Fibroblast of skin of scalp (primary cell): ENCODE results near the gene TEKT5.
"Not testable (repeated sequence)": the region's sequence is repeated elsewhere in the genome, so short reads cannot be mapped to it uniquely, and the experiment has no call there.

Experiments
- DNase-seq: peaks from one replicate; pipeline ENCODE4 v3.0.0-alpha.2; 2013

The TEKT5 gene

GRCh38 chr16:10657925-10658324 lies 36.8 kb downstream of the TEKT5 start:
- no peak for DNase-seq

DNA sequence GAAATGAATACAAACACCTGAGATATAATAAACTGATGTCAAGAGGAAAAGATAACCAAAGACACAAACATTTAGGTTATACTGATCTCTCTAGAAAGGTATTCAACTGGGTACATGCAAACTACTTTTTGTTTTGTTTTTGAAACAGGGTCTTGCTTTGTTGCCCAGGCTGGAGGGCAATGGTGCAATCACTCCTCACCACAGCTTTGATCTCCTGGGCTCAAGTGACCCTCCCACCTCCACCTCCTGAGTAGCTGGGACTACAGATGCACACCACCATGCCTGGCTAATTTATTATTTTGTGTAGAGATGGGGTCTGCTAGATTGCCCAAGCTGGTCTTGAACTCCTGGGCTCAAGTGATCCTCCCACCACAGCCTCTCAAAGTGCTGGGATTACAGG lies 38.1 kb downstream of the TEKT5 start:
- DNase-seq, result no peak

DNA sequence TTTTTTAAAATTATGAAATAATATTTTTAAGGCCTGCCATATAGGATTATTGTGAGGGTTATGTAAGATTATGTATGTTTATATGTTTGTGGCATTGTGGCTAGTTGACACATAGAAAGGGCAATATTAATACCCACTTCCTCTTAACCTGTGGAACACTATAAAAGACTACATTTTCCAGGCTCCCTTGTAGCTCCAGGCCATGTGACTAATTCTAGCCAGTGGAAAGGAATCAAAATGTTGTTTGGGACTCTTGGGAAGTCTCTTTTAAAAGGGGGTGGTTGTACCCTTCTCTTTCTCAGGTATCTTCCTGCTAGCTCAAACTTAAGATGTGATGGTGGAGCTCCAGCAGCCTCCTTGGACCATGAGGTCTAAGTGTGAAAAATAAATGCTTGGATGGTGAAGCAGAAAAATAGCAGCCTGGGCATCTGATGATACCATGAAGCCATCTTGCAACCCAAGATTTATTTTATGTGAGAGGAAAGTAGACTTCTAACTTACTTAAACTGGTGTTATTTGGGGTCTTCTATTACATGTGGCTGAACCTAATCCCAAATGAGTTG lies 39.2 kb downstream of the TEKT5 start:
- no peak for DNase-seq

GRCh38 chr16:10654592-10655414 lies 39.9 kb downstream of the TEKT5 start:
- DNase-seq, result no peak

GRCh38 chr16:10652730-10653590 lies 41.8 kb downstream of the TEKT5 start:
- no peak for DNase-seq

- not testable (repeated sequence) for DNase-seq
These were observed 45.6 kb downstream of the TEKT5 start for GRCh38 chr16:10649098-10649497.

DNA sequence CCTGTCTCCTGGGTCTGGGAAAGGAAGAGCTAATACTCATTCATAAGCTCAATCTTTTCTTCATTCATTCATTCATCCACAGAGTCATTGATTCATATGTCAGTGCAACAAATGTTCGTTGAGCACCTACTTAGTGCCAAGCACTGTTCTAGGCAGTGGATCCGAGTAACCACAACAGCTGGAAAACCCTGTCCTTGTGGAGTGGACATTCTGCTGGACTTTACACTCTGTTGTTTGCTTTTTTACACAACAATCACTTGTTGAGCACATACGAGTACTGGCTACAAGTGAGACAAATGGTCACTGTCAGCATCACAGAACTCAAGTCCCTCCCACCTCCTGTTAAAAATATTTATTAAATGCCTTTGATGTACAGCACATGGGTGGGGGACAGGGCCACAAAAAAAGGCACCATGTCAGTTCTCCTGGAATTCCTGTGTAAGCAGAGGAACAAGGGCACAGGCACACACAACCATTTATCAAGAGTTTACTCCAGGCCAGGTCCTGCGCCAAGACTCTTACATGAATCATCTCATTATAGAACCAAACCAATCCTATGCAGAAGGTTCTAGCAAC lies 46.9 kb downstream of the TEKT5 start:
- no peak for DNase-seq

- no peak for DNase-seq
These were observed 47.4 kb downstream of the TEKT5 start for GRCh38 chr16:10647264-10647720.

- no peak for DNase-seq
These were observed 48.0 kb downstream of the TEKT5 start for GRCh38 chr16:10646581-10647263.

GRCh38 chr16:10646228-10646580 lies 48.5 kb downstream of the TEKT5 start:
- no peak for DNase-seq

- no peak for DNase-seq
These were observed 50.6 kb downstream of the TEKT5 start for GRCh38 chr16:10644092-10644491.

DNA sequence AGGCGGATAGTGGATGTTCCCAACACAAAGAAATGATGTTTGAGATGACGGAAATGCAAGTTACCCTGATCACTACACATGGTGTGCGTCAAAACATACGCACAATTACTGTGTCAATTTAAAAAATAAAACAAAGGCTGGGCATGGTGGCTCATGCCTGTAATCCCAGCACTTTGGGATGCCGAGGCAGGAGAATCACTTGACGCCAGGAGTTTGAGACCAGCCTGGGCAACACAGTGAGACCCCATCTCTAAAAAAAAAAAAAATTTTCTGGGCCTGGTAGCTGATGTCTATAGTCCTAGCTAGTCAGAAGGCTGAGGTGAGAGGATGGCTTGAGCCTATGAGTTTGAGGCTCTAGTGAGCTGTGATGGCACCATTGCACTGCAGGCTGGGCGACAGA lies 51.8 kb downstream of the TEKT5 start:
- DNase-seq, result no peak

- DNase-seq, result no peak
These were observed 52.5 kb downstream of the TEKT5 start for GRCh38 chr16:10641953-10642949.

GRCh38 chr16:10641555-10641952 lies 53.2 kb downstream of the TEKT5 start:
- DNase-seq, result no peak

DNA sequence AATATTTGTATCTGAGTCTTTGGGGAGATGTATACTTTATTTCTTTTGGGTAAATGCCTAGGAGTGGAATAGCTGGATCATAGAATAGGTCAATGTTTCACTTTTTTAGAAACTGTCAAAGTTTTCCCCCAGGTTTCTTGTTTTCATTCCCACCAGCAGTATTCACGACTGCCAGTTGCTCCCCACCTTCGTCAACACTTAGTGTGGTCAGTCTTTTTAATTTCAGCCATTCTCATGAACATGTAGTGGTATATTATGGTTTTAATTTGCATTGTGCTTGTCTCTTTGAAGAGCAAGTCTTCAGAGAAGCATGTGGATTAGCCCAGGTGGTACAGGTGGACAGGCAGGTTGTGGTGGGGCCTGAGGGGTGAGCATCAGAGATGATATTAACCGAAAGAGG lies 53.8 kb downstream of the TEKT5 start:
- DNase-seq, result no peak

DNA sequence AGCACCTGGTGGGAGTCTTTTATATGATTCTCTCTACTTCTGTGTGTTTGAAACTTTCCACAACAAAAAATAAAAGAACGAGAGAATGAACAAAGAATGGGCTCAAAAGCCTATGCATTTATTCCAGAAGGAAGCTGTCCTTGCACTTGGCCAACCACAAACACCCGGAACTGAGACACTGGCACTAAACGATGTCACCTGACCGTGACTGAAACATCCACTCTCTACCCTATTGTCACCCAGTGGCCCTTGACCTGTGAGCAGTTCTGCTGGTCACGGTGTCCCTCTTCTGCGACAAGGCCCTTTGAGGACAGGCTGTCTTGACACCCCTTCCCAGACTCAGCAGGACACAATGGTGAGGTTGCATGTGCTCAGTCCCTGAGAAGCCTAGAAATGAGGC lies 56.6 kb downstream of the TEKT5 start:
- no peak for DNase-seq

- DNase-seq, result no peak
These were observed 57.2 kb downstream of the TEKT5 start for GRCh38 chr16:10637337-10638037.

DNA sequence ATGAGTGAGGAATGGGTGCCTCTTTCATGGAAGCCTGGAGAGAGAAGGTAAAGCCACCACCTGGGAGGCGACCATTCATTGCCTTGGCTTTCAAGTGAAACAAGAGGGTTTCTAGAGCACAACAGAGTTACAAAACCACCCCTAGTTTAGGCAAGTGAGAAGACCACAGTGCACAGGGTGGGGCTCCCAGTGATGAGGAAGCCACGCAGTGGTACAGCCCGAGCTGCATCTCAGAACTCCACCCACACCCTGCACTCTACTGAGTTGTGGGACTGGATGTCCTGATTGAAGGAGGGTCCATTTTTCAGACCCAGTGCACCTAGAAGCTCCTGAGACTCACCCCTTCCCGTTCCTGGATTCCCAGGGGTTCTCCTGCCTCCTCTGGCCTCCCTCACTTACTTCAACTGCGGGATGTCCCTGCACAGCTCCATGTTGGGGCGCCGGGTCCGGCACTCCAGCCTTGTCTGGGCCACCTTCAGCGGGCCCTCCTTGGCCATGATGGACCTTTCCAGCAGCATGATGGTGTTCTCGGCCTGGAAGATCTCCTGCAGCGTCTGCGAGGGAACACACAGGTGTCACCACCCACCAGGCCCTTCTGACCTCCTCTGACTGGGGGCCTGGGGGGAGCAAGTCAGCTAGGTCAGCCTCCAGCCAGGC lies 59.2 kb downstream of the TEKT5 start:
- DNase-seq, result no peak

GRCh38 chr16:10633429-10633828 lies 61.3 kb downstream of the TEKT5 start:
- DNase-seq, result not testable (repeated sequence)

GRCh38 chr16:10631886-10632285 lies 62.8 kb downstream of the TEKT5 start:
- DNase-seq, result no peak
